Fibroblast of skin of back (primary cell): ENCODE results near the gene PRKD1.
A peak's percentile ranks its signal among the peaks of the same experiment; 100 is the strongest.
"Not testable (repeated sequence)": the region's sequence is repeated elsewhere in the genome, so short reads cannot be mapped to it uniquely, and the experiment has no call there.

Source experiments
- DNase-seq: peaks from one replicate; pipeline ENCODE4 v3.0.0-alpha.2; 2013

PRKD1 gene

DNA sequence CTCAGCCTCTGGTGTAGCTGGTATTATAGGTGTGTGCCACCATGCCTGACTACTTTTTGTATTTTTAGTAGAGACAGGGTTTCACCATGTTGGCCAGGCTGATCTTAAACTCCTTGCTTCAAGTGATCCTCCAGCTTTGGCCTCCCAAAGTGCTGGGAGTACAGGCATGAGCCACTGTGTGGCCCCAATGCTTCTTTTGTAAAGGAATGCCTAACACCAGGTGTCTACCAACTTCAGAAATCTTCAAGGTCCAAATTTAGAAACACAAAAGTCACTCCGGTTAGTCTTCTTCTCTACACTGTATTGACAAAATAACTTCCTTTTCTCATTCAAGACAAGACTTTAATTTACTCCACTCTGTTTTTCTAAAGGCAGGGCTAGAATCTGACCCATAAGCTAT is 188.7 kb downstream of the PRKD1 start:
- DNase-seq, result no peak

DNA sequence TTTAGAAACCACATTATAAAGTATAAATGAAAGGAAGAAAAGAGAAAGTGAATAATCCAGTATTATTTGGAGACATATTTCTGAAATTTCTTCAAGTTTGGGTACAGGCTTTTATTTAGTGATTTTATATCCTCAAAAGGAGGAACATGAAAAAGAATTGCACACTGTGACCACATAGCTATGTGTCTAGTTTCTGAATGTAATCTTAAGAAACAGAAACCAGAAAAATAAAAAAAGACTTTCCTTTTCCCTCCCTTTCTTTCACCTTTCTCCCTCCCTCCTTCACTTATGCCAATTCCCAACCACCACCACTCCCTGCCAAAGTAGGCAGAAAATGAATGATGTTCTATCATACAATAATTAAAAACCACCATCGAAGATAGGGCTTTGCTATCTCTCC is 189.6 kb downstream of the PRKD1 start:
- no peak for DNase-seq

DNA sequence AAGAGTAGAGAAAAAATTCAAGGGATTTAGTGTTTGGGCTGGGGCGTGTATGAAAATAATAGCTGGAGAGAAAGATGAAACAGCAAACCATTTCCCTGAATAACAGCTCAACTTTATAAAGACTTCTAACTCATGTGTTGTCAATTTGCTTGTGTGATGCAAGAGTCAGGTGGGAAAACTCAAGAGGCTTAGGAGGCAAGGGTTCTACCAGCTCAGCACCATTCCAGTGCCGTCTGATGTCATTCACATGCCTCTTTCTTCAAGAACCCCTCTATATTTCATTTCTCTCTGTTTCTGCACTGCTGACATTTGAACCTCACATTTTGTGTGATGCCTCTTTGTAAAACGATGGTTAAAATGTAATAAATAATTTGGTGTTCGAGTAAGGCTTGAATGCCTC is 192.2 kb downstream of the PRKD1 start:
- no peak for DNase-seq

DNA sequence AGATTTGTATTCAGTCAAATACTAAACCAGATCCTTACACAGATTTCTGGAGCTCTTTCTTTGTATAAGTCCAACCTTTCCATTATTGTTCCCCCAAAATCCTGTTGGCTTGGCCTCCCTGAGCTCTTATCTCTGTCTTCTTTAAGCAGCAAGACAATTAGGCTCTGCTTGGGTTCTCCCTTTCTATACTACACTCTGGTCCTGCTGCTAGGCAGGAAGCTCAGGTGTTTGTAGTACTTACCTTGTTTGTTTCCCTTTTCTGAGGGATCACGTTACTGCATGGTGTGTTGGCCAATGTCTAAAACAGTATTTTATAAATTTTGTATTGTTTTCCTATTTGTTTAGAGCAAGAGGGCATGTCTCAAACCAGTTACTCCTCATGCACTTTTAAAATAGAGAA is 192.9 kb downstream of the PRKD1 start:
- DNase-seq, result no peak

DNA sequence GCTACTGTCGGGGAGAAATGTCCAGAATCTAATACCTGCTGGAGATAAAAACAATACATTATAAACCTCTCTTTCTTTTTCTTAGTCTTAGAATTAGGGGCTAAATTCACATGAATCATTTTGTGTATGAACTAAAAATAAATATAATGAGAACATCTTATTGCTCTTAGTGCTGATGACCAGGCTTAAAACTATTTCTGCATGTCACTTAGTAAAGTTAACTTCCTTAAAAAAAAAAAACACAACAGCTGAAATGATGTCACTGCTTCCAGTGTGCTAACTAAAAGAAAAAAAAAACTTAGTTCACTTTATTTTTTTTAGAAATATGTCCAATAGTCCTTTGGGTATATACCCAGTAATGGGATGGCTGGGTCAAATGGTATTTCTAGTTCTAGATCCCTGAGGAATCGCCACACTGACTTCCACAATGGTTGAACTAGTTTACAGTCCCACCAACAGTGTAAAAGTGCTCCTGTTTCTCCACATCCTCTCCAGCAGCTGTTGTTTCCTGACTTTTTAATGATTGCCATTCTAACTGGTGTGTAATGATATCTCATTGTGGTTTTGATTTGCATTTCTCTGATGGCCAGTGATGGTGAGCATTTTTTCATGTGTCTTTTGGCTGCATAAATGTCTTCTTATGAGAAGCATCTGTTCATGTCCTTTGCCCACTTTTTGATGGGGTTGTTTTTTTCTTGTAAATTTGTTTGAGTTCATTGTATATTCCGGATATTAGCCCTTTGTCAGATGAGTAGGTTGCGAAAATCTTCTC is 200.9 kb downstream of the PRKD1 start:
- peak; percentile 90 for DNase-seq

DNA sequence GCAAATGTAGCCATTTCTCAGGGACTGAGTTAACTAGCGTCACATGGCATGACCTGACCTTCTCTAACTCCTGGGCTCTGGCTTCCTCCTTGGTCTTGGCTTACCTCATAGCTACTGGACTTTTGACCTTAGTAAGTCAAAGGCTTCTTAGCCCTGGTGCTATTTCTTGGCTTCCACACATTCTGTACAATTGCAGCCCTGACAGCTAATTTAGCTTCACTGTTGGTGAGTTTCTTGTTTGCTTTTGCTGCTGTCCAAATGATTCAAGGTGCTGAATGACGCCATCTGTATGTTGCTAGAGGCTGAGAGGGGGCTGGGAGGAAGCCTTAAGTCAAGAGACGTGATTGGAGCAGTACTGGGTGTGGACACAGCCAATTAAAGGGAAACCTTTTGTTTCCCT is 202.7 kb downstream of the PRKD1 start:
- DNase-seq, result peak; percentile 59

DNA sequence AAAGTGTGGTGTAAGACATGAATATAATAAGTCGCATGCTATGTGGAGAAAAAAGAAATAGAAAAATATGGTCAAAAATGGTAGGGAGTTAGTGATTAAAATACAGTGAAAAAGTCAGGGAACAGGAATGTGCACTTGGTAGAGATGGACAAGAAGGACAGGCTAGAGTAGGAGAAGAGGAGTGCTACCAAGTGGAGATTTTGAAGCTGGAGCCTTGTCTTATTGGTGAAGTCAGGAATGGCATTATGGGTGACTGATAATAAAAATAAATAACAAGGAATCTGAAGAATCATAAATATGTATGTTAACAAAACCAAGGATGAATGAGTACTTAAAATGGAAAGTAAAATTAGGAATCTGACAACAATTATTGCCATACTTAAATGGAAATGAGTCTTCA is 204.8 kb downstream of the PRKD1 start:
- DNase-seq, result peak; percentile 73

DNA sequence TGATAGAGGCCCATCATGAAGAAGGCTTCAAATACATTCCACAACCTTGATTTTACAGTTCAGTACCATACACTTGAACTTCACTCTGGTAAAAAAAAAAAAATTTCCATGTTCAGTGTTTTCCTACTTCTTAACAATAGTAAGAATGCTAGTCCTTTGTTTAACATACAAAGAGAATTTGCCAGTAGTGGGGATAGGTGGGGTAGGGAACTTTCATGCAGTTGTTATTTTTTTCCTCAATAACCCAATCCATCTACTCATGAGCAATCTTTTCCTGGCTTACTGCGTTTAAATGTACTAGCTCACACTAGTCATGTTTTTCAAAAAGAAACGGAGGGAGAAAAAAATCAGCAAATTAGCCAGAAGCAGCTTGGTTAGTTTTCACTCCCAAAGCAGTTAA is 206.1 kb downstream of the PRKD1 start:
- no peak for DNase-seq

DNA sequence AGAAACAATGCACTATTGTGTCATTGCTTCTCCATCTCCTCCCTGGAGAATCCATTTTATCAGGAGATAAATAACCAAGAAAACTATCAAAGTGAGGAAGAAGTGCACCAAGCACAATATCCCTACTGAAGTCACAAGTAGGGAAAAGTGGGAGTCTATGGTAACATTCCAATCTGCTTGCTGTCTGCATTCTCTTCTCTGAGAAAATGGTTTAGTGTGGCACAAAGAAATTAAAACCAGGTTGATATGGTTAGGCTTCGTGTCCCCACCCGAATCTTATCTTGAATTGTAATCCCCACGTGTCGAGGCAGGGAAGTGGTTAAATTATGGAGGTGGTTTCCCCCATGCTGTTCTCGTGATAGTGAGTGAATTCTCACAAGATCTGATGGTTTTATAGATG is 209.7 kb downstream of the PRKD1 start:
- peak; percentile 63 for DNase-seq

DNA sequence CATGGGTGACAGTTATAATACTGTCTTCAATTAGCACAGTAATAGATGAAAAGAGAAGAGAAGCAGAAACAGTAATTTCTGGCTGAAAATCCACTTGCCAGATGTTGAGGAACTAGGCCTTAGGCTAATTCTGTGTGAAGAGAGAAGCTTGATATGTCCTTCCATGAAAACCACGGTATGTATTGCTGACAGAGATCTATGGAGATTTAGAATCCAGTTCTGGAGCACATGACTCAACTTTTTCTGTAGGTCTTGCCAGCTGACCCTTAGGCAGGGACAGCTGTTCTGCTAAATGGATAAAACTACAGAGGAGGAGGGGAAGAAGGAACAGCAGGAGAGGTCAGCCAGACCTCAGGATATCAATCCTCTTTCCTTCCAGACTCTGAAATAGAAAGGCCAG is 211.5 kb downstream of the PRKD1 start:
- DNase-seq, result no peak

DNA sequence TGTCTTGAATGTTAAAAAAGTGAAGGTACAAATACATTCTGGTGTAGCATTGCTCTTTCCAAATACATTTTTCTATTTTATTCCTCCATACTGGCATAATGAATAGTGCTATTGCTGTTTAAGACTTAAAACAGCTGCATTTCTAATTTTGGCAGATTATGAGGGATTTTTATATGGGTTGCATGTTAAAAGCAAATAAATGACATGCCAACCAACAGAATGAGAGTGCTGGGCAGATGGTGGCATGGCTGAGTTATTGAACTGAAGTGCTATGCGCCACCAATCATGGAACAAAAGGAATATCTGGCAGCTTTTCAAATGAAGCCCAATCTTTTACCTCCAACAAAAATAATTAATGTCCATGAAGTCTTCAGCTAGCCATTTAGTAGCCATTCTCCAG is 215.0 kb downstream of the PRKD1 start:
- DNase-seq, result no peak

DNA sequence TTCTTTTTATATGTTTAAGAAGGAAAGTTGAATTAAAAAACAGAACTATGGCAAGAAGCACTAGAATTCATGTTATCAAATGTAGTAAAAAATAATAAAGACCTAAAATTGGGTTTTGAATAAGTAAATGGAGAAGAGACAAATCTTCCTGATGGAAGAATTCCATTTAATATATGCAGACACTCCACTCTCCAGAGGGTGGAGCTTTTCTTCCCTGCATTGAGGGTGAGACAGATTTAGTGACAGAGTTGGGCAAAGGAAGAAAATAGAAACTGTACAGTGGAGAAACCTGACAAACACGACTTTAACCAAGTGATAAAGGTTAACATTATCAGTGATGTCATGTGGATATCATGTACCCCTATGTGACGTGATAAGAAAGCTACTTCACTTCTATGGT is 217.6 kb downstream of the PRKD1 start:
- DNase-seq, result peak; percentile 15

DNA sequence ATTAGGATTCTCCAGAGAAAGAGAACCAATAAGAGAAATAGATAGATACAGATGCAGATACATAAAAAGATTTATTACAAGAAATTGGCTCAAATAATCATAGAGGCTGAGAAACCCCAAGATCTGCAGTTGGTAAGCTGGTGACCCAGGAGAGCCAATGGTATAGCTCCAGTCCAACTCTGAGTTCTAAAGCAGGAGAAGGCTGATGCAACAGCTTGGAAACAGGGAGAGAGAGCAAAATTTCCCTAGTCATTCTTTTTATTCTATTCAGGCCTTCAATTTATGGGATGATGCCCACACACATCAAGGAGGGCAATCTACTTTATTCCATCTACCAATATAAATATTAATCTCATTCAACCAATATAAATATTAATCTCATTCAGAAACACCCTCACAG is 218.2 kb downstream of the PRKD1 start:
- peak; percentile 55 for DNase-seq

DNA sequence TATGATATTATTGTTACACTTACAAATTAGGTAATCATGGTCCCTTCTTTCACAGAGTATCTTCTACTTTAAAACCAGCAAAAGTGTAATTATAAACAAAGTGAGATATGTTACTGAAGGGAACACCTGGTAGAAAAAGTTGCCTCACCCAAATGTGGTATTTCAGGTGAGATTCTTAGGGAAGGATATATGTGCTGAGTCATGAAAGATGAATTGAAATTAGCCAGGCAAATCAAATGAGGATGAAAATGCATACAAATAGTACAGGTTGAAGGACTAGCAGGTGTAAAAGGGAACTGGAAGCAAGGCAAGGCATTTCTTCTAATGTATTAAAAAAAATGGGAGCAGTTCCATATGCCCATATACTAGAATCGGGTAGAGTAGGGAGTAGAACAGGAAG is 220.9 kb downstream of the PRKD1 start:
- DNase-seq, result no peak

DNA sequence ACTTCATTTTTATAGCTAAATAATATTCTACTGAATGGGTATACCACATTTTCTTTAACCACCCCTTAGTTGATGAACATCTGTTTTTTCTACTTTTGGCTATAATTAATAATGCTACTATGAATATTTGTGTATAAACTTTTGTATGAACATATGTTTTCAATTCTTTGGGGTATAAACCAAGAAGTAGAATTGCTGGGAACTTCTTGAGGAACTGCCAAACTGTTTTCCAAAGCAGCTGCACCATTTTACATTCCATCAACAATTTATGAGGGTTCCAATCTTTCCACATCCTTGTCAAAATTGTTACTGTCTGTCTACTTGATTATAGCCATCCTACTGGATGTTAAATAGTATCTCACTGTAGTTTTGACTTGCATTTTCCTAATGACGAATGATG is 221.8 kb downstream of the PRKD1 start:
- no peak for DNase-seq

DNA sequence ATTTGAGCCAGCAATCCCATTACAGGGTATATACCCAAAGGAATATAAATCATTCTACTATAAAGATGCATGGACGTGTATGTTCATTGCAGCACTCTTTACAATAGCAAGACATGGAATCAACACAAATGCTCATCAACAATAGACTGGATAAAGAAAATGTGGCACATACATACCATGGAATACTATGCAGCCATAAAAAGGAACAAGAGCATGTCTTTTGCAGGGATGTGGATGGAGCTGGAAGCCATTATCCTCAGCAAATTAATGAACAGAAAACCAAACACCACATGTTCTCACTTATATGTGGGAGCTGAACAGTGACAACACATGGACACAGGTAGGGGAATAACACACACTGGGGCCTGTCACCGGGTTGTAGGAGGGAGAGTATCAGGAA is 238.1 kb downstream of the PRKD1 start:
- DNase-seq, result not testable (repeated sequence)

DNA sequence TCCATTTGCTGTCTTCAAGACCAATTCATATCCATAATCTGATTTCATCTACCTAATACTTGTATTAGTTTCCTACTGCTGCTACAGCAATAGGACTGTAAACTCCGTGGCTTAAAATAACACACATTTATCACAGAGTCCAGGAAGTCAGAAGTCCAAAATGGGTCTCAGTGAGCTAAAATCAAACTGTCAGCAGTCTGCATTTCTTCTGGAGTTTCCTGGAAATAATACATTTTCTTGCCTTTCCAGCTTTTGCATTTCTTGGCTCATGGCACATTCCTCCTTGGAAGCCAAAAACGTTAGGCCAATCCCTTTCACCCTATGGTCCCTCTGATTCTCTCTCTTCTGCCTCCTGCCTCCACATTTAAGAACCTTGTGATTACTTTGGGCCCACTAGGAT is 239.8 kb downstream of the PRKD1 start:
- DNase-seq, result no peak

DNA sequence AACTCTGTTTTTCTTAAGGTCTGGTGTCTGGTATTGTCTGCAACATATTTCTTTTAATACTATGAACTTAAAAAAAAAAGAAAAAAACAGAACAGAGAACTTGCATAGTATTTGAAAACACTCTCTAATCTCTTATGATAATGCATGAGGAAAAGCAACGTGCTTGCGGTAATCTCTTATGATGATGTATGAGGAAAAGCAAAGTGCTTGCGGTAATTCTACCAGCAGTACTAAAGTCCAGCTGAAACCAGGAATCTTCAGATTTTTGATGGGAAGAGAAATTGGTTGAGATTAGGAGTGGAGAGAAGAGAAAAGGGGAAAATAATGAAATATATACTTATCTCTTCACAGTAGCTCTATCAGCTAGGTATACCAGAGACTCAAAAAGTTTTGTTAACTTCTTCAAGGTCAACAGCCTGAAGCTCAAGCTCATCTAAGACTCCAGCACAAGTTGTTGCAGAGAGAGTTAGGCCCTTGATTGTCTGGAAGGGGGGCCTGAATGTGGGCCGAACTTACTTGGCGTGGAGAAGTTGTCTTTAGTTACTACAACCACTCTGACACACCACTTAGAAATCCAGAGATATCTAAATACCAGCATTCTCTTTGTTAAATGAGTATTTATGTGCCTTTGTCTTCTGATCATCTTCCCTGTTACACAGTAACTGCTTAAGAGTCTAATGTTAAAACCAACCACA is 240.4 kb downstream of the PRKD1 start:
- no peak for DNase-seq

DNA sequence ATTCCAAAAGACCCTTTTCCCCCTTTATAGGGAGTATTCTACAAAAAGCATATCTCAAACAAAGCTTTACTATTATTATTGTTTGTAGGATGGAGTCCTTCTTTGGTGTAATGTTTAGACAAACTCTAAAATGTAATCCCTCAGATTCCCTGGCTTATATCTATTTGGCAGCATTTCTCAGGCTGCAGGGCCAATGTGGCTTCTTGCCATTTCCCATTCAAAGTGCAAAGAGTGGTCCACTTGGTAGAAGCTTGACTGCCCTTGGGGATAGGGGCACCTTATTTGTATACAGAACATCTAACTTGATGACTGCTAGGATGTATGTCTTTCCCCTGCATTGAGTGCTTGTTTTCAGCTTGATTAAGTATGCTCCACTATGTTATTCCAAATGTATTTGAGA is 242.7 kb downstream of the PRKD1 start:
- DNase-seq, result no peak

DNA sequence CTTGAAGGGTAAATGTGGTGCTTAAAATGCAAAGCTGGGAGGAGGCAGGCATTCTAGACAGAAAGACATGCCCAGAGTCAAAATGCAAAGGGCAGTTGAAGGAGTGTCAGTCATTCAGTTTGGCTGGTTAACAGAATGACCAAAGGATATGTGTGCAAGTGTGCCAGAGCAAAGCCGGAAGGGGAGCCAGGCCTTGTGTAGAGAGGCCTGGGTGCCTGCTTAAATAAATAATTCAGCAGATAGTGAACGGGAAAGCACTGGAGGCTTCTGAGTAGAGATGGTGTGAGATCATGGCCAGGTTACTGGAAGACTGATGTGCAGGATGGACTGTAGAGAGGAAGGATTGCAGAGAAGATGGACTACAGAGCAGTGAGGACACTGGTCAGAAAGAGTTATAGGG is 244.9 kb downstream of the PRKD1 start:
- no peak for DNase-seq

DNA sequence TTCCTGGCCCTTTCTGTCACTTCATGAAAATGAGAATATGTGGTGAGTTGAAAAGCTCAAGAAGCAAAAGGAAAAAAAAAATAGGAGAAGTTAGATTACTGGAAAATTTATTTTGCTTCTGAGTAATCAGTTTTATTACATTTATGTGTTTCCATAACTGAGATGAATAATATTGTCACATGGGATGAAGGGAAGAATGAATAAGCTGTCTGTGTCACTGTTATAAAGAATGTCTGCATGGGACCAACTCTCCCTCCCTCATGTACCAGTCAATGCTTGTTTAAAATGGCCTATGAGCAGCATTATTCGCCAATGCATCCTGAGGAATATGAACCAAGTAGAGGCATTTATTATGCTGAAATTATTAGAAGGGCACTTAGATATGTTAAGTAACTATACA is 246.3 kb downstream of the PRKD1 start:
- peak; percentile 75 for DNase-seq

DNA sequence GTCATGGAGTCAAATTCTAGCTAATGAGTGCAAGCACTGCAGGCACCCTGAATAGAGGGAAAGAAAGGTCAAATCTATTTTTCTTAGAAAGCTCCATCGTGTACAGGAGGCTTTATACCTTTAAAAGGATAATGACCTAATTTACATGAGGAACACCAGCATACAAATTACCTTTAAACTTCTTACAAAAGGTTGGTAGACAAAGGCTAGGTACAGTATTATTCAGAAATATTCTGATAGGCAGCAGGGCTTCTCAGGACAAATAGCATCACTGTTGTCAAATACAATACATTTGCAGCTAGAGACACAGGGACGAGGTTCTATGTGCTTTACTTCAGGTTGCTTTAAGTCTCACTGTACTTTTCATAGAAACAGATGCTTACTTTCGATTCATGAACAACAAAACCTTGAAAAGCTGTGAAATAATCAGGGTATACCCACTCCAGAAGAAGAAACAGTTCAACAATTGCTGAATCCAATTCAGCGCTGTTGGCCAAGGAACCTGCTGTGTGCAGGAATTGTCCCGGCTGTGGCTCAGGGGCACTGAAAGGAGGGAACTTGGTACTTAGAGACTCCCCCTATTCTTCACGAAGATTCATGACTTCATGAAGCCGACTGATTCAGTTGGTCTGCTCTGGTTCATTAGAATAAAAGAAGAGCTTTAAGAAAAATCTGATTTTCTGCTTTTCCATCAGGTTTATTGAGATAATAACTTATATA is 252.9 kb downstream of the PRKD1 start:
- DNase-seq, result no peak

DNA sequence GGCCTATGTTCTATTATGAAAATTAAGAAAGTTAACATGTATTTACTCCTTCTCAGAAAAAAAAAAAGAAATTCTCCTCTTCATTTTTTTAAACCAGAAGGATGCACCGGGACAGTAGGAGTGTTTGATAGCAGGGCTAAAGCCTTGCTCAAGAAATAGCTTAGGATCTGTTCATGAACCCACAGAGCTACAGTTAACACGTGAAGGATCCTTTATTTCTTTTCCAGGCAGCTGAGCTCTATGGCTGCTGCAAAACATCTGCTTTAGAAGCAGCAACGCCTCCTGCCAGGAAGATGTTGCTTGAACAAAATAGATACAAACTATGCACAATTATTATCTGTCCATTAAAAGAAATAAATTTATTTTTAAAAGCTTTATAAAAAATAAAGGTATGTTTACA is 254.8 kb downstream of the PRKD1 start:
- no peak for DNase-seq

DNA sequence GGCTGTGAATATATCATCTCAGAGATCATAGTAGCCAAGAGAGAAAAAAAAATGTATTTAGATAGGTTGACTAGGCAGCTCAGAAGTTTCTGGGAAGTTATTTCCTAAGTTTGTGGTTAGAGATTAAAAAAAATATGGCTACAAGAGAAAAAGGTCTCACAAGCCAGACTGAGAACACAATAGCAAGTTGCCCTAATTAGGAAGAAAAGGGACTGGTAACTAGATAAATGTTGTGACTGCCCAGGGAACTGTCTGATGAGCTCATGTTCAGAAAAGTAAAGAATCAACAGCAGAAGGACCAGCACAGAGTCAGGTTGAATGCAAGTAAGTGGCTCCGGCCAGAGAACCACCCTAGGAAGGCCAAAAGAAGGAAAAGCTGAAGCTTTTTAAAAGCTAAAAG is 256.6 kb downstream of the PRKD1 start:
- DNase-seq, result peak; percentile 86
